H9 (cell line): ENCODE results near the gene CYB5RL. TPM values are rescaled to one million over a fixed set of nuclear protein-coding genes. Genes with fewer than 3 reads are reported as not detected.

Experiments
- DNase-seq: peaks from one replicate; pipeline ENCODE4 v3.0.0-alpha.2; 2017
- H2AFZ ChIP-seq: one replicate; pipeline ENCODE4 v1.6.1; 2013; ENCODE audit warnings: mild to moderate bottlenecking, low read length, control low read depth, moderate library complexity
- H2AK5ac ChIP-seq: 2 replicates; pipeline ENCODE4 v1.6.1; 2013; ENCODE audit warnings: low read length, control low read depth, mixed read lengths; ENCODE audit not compliant: insufficient read length
- H2BK120ac ChIP-seq: one replicate; pipeline ENCODE4 v1.6.1; 2013; ENCODE audit warnings: low read depth, mild to moderate bottlenecking, low read length, control low read depth, inconsistent platforms; ENCODE audit not compliant: poor library complexity, severe bottlenecking
- H2BK12ac ChIP-seq: 2 replicates; pipeline ENCODE4 v1.6.1; 2013; ENCODE audit warnings: low read length, control low read depth, mixed read lengths, low read depth; ENCODE audit not compliant: insufficient read length
- H2BK15ac ChIP-seq: 2 replicates; pipeline ENCODE4 v1.6.1; 2013; ENCODE audit warnings: low read depth, low read length, control low read depth
- H2BK20ac ChIP-seq: one replicate; pipeline ENCODE4 v1.6.1; 2013; ENCODE audit warnings: low read depth, mild to moderate bottlenecking, low read length, control low read depth, inconsistent platforms; ENCODE audit not compliant: poor library complexity, severe bottlenecking
- H2BK5ac ChIP-seq: 2 replicates; pipeline ENCODE4 v1.6.1; 2013; ENCODE audit warnings: low read length, control low read depth, mixed read lengths; ENCODE audit not compliant: insufficient read length
- H3K14ac ChIP-seq: 2 replicates; pipeline ENCODE4 v1.6.1; 2013; ENCODE audit warnings: low read length, control low read depth; ENCODE audit not compliant: insufficient read depth
- H3K18ac ChIP-seq: 2 replicates; pipeline ENCODE4 v1.6.1; 2013; ENCODE audit warnings: low read depth, mild to moderate bottlenecking, mixed read lengths, low read length, control low read depth; ENCODE audit not compliant: insufficient read length
- H3K23ac ChIP-seq: 2 replicates; pipeline ENCODE4 v1.6.1; 2013; ENCODE audit warnings: low read length, control low read depth, mixed read lengths, low read depth; ENCODE audit not compliant: insufficient read length
- H3K23me2 ChIP-seq: 2 replicates; pipeline ENCODE4 v1.6.1; 2013; ENCODE audit warnings: low read depth, mild to moderate bottlenecking, mixed read lengths, low read length, control low read depth; ENCODE audit not compliant: insufficient read length, poor library complexity, severe bottlenecking
- H3K27ac ChIP-seq: 2 replicates; pipeline ENCODE4 v1.5.1; 2013; ENCODE audit warnings: low read length, control low read depth, mixed read lengths, low read depth; ENCODE audit not compliant: insufficient read length
- H3K27me3 ChIP-seq: 2 replicates; pipeline ENCODE4 v1.6.1; 2013; ENCODE audit warnings: low read length, control low read depth, inconsistent platforms; ENCODE audit not compliant: insufficient read depth
- H3K4ac ChIP-seq: 2 replicates; pipeline ENCODE4 v1.6.1; 2013; ENCODE audit warnings: low read depth, mild to moderate bottlenecking, control low read depth, inconsistent platforms, low read length, moderate library complexity
- H3K4me1 ChIP-seq: 2 replicates; pipeline ENCODE4 v1.6.1; 2013; ENCODE audit warnings: low read length, control low read depth, inconsistent platforms; ENCODE audit not compliant: insufficient read depth
- H3K4me2 ChIP-seq: 2 replicates; pipeline ENCODE4 v1.6.1; 2013; ENCODE audit warnings: low read length, control low read depth, mixed read lengths; ENCODE audit not compliant: insufficient read length, insufficient read depth
- H3K56ac ChIP-seq: 2 replicates; pipeline ENCODE4 v1.6.1; 2013; ENCODE audit warnings: low read depth, mild to moderate bottlenecking, mixed read lengths, low read length, control low read depth; ENCODE audit not compliant: insufficient read length
- H3K79me1 ChIP-seq: 2 replicates; pipeline ENCODE4 v1.6.1; 2013; ENCODE audit warnings: low read depth, mild to moderate bottlenecking, moderate library complexity, low read length, control low read depth, inconsistent platforms; ENCODE audit not compliant: insufficient read depth, poor library complexity, severe bottlenecking
- H3K79me2 ChIP-seq: 2 replicates; pipeline ENCODE4 v1.6.1; 2013; ENCODE audit warnings: low read length, control low read depth, inconsistent platforms; ENCODE audit not compliant: insufficient read depth
- H3K9ac ChIP-seq: 2 replicates; pipeline ENCODE4 v1.6.1; 2013; ENCODE audit warnings: low read length, control low read depth, mixed read lengths; ENCODE audit not compliant: insufficient read length; ENCODE audit errors: extremely low read depth
- H3K9me3 ChIP-seq: one replicate; pipeline ENCODE4 v1.6.1; 2013; ENCODE audit warnings: low read depth, low read length, inconsistent platforms; ENCODE audit not compliant: control insufficient read depth
- H3T11ph ChIP-seq: one replicate; pipeline ENCODE4 v1.6.1; 2013; ENCODE audit warnings: mild to moderate bottlenecking, low read length, control low read depth, inconsistent platforms
- H4K20me1 ChIP-seq: one replicate; pipeline ENCODE4 v1.6.1; 2013; ENCODE audit not compliant: control insufficient read depth, insufficient read length, insufficient read depth
- H4K5ac ChIP-seq: 2 replicates; pipeline ENCODE4 v1.6.1; 2013; ENCODE audit warnings: low read depth, mild to moderate bottlenecking, mixed read lengths, low read length, control low read depth; ENCODE audit not compliant: insufficient read length
- H4K8ac ChIP-seq: replicated peaks from 2 replicates; pipeline ENCODE4 v1.6.1; 2013; ENCODE audit warnings: low read length, control low read depth, mixed read lengths, low read depth; ENCODE audit not compliant: insufficient read length
- H4K91ac ChIP-seq: 2 replicates; pipeline ENCODE4 v1.6.1; 2013; ENCODE audit warnings: low read depth, mild to moderate bottlenecking, moderate library complexity, mixed read lengths, low read length, control low read depth; ENCODE audit not compliant: insufficient read length
- H3K27ac Mint-ChIP-seq, 3 experiments: 2 replicates in 2 of 3; 3 replicates in 1 of 3; pipeline ENCODE4 v1.8.0; 2020 to 2021; ENCODE audit warnings: mixed read lengths in 3 of 3, mild to moderate bottlenecking in 1 of 3, moderate library complexity in 1 of 3
- H3K27me3 Mint-ChIP-seq: 2 replicates; pipeline ENCODE4 v1.8.0; 2021; ENCODE audit warnings: low read depth, mild to moderate bottlenecking, moderate library complexity, mixed read lengths
- H3K36me3 Mint-ChIP-seq, 3 experiments: 2 replicates in 2 of 3; 3 replicates in 1 of 3; pipeline ENCODE4 v1.8.0; 2020 to 2021; ENCODE audit warnings: low read depth in 3 of 3, mixed read lengths in 3 of 3; ENCODE audit not compliant: insufficient read depth in 1 of 3
- H3K4me1 Mint-ChIP-seq, 2 experiments: 2 replicates each; pipeline ENCODE4 v1.8.0; 2020; ENCODE audit warnings: mixed read lengths in 2 of 2
- H3K4me3 Mint-ChIP-seq, 2 experiments: 2 replicates in 1 of 2; 3 replicates in 1 of 2; pipeline ENCODE4 v1.8.0; 2020 to 2021; ENCODE audit warnings: mild to moderate bottlenecking in 2 of 2, mixed read lengths in 2 of 2, moderate library complexity in 1 of 2
- H3K9me3 Mint-ChIP-seq, 2 experiments: 2 replicates in 1 of 2; 3 replicates in 1 of 2; pipeline ENCODE4 v1.8.0; 2020; ENCODE audit warnings: mild to moderate bottlenecking in 2 of 2, mixed read lengths in 2 of 2, moderate library complexity in 1 of 2
- WGBS: extraction: QIAGEN DNeasy Blood & Tissue Kit; methylation state at CpG from one replicate; pipeline ENCODE4 v1.1.7; 2013; ENCODE audit warnings: missing lambda C conversion rate, low lambda C conversion rate, mixed read lengths; ENCODE audit not compliant: insufficient read length; ENCODE audit errors: extremely low coverage; 5-methylcytosine and 5-hydroxymethylcytosine counted together
- total RNA-seq: library from RNA; stranded (reverse); gene quantifications from 2 replicates; pipeline ENCODE4 v1.2.1, GENCODE V29; 2021
- TF ChIP-seq, protein P1 (sequence below): fragments of 200-600 bp; sonication (generic); conservative IDR thresholded peaks from 3 replicates; pipeline ENCODE4 v1.8.0; 2021; ENCODE audit warnings: antibody characterized with exemption, mild to moderate bottlenecking

The CYB5RL gene
- total RNA-seq, 1 experiment from 2014 or later, result 12.6 TPM

- H3K4me1 Mint-ChIP-seq, result peaks cover 0 to 8% of the 10 kb centered on the region in 2 experiments; a peak in 2 of 4 replicates
- Histone ChIP-seq H2AFZ (no peak overlapping the region), H4K8ac (no peak overlapping the region), H3K23ac (no peak overlapping the region), H3K27me3 (no peaks in the 10 kb centered on the region), H2BK20ac (no peak overlapping the region), H3K14ac (no peak overlapping the region), H2AK5ac (no peak overlapping the region), H3K9me3 (no peaks in the 10 kb centered on the region), H3K4me2 (no peak overlapping the region), H2BK120ac (no peak overlapping the region), H3K4me1 (no peaks in the 10 kb centered on the region), H3K79me1 (no peaks in the 10 kb centered on the region), H3K18ac (no peak overlapping the region), H3K9ac (no peak overlapping the region), H3T11ph (no peak overlapping the region), H3K27ac (no peak overlapping the region), H3K79me2 (no peaks in the 10 kb centered on the region), H4K20me1 (no peaks in the 10 kb centered on the region), H2BK15ac (no peak overlapping the region), H3K4ac (no peak overlapping the region), H3K56ac (no peak overlapping the region), H3K23me2 (no peaks in the 10 kb centered on the region), H2BK5ac (no peak overlapping the region), H4K5ac (no peak overlapping the region), H4K91ac (no peak overlapping the region), H2BK12ac (no peak overlapping the region)
- H3K4me3 Mint-ChIP-seq, result no peak overlapping the region
- DNase-seq, result no peak
- H3K27ac Mint-ChIP-seq, result peak overlapping the region in 1 of 3 experiments; percentile 37; a peak in 1 of 7 replicates
- peaks cover 8% of the 10 kb centered on the region for H3K27me3 Mint-ChIP-seq
- H3K9me3 Mint-ChIP-seq, result no peaks in the 10 kb centered on the region
- no CpG with 5 or more reads among the region's 5 CpGs for whole genome bisulfite sequencing
- TF ChIP-seq, protein P1, sequence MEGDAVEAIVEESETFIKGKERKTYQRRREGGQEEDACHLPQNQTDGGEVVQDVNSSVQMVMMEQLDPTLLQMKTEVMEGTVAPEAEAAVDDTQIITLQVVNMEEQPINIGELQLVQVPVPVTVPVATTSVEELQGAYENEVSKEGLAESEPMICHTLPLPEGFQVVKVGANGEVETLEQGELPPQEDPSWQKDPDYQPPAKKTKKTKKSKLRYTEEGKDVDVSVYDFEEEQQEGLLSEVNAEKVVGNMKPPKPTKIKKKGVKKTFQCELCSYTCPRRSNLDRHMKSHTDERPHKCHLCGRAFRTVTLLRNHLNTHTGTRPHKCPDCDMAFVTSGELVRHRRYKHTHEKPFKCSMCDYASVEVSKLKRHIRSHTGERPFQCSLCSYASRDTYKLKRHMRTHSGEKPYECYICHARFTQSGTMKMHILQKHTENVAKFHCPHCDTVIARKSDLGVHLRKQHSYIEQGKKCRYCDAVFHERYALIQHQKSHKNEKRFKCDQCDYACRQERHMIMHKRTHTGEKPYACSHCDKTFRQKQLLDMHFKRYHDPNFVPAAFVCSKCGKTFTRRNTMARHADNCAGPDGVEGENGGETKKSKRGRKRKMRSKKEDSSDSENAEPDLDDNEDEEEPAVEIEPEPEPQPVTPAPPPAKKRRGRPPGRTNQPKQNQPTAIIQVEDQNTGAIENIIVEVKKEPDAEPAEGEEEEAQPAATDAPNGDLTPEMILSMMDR, result no peak
- no peaks in the 10 kb centered on the region for H3K36me3 Mint-ChIP-seq
Observed at GRCh38 chr1:54163573-54163972, 36.3 kb downstream of the CYB5RL start.
